Neural progenitor cell (in vitro differentiated cells): ENCODE data around the gene PTPRU. TPM values are rescaled to one million over a fixed set of nuclear protein-coding genes. Genes with fewer than 3 reads are reported as not detected.
A peak's percentile ranks its signal among the peaks of the same experiment; 100 is the strongest.

Experiments
- DNase-seq: peaks from one replicate; pipeline ENCODE4 v3.0.0-alpha.2; 2016; ENCODE audit warnings: low spot score
- H2AFZ ChIP-seq: fragments of 200-600 bp; sonication (generic); replicated peaks from 2 replicates; pipeline ENCODE4 v1.6.1; 2016; ENCODE audit warnings: antibody characterized with exemption
- H3F3A ChIP-seq: fragments of 200-600 bp; sonication (generic); 2 replicates; pipeline ENCODE4 v1.6.1; 2016; ENCODE audit warnings: antibody characterized with exemption, low read depth
- H3K27ac ChIP-seq: fragments of 200-600 bp; sonication (generic); 2 replicates; pipeline ENCODE4 v1.5.1; 2016; ENCODE audit warnings: mild to moderate bottlenecking
- H3K27me3 ChIP-seq: fragments of 200-600 bp; sonication (generic); 2 replicates; pipeline ENCODE4 v1.6.1; 2016; ENCODE audit warnings: mild to moderate bottlenecking, moderate library complexity
- H3K36me3 ChIP-seq: fragments of 200-600 bp; sonication (generic); 2 replicates; pipeline ENCODE4 v1.5.1; 2016
- H3K4me1 ChIP-seq: fragments of 200-600 bp; sonication (generic); 2 replicates; pipeline ENCODE4 v1.6.1; 2016; ENCODE audit warnings: mixed run types
- H3K4me2 ChIP-seq: fragments of 200-600 bp; sonication (generic); 2 replicates; pipeline ENCODE4 v1.6.1; 2016
- H3K4me3 ChIP-seq: fragments of 200-600 bp; sonication (generic); 2 replicates; pipeline ENCODE4 v1.5.1; 2016
- H3K79me2 ChIP-seq: fragments of 200-600 bp; sonication (generic); 2 replicates; pipeline ENCODE4 v1.6.1; 2016; ENCODE audit warnings: low read depth
- H3K9ac ChIP-seq: fragments of 200-600 bp; sonication (generic); 2 replicates; pipeline ENCODE4 v1.6.1; 2016
- H3K9me3 ChIP-seq: fragments of 200-600 bp; sonication (generic); 2 replicates; pipeline ENCODE4 v1.5.1; 2016; ENCODE audit warnings: low read depth
- H4K20me1 ChIP-seq: fragments of 200-600 bp; sonication (generic); 2 replicates; pipeline ENCODE4 v1.6.1; 2016; ENCODE audit warnings: low read depth
- H3K27ac Mint-ChIP-seq: 3 replicates; pipeline ENCODE4 v1.8.0; 2021; ENCODE audit warnings: mixed read lengths
- H3K27me3 Mint-ChIP-seq: 2 replicates; pipeline ENCODE4 v1.8.0; 2022; ENCODE audit warnings: low read depth, mild to moderate bottlenecking, inconsistent platforms, moderate library complexity, mixed read lengths; ENCODE audit not compliant: insufficient read depth
- H3K36me3 Mint-ChIP-seq: 3 replicates; pipeline ENCODE4 v1.8.0; 2021; ENCODE audit warnings: mixed read lengths
- H3K4me1 Mint-ChIP-seq: 3 replicates; pipeline ENCODE4 v1.8.0; 2021; ENCODE audit warnings: mixed read lengths
- H3K4me3 Mint-ChIP-seq: 3 replicates; pipeline ENCODE4 v1.8.0; 2021; ENCODE audit warnings: mild to moderate bottlenecking, moderate library complexity, mixed read lengths
- H3K9me3 Mint-ChIP-seq: 3 replicates; pipeline ENCODE4 v1.8.0; 2020; ENCODE audit warnings: mixed read lengths
- EZH2 ChIP-seq: fragments of 200-600 bp; sonication (generic); IDR thresholded peaks from 2 replicates; pipeline ENCODE4 v1.6.1; 2017; ENCODE audit warnings: antibody characterized with exemption, mild to moderate bottlenecking, moderate library complexity
- EZH2phosphoT487 ChIP-seq: fragments of 200-600 bp; sonication (generic); IDR thresholded peaks from 2 replicates; pipeline ENCODE4 v1.6.1; 2017; ENCODE audit warnings: antibody characterized with exemption
- total RNA-seq: library from RNA; depleted of rRNA; stranded (reverse); fragments of >200 nt; gene quantifications from 2 replicates; pipeline ENCODE4 v1.2.3, GENCODE V29; 2015; ENCODE audit warnings: low replicate concordance
- TF ChIP-seq, protein P1 (sequence below): fragments of 200-600 bp; sonication (generic); IDR thresholded peaks from 2 replicates; pipeline ENCODE4 v1.5.1; 2017; ENCODE audit warnings: antibody characterized with exemption, mild to moderate bottlenecking

The PTPRU gene
- total RNA-seq, 1 donor from 2014 or later, result 29.5 TPM

DNA sequence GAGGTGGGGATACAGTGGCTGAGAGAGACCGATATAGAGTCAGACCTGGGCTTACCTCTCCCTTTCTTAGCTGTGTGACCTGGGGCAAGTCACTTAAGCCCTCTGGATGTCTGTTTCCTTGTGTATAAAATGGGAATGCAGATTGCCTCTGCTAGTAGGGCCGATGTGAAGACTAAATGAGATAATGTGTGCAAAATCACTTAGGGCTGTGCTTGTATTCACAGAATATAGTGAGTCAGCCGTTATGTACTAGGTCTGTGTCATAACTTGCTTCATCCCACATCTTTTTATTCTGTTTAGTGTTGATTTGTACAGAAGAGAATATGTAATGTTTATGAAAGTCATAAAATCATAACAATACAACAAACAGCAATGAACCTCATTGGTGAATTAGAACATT lies 56.0 kb downstream of the PTPRU start:
- Mint-ChIP-seq H3K4me3 (no peak overlapping the region), H3K4me1 (peaks cover 4% of the 10 kb centered on the region), H3K9me3 (no peaks in the 10 kb centered on the region), H3K27me3 (peaks cover 6% of the 10 kb centered on the region), H3K36me3 (peaks cover 12% of the 10 kb centered on the region), H3K27ac (peak overlapping the region; percentile 5)
- Histone ChIP-seq H4K20me1 (no peaks in the 10 kb centered on the region), H3K9me3 (no peaks in the 10 kb centered on the region), H3K4me1 (no peaks in the 10 kb centered on the region), H3K27ac (no peak overlapping the region), H3F3A (no peaks in the 10 kb centered on the region), H3K4me2 (no peak overlapping the region), H3K27me3 (no peaks in the 10 kb centered on the region), H3K4me3 (no peak overlapping the region), H3K36me3 (peaks cover 4% of the 10 kb centered on the region), H2AFZ (no peak overlapping the region), H3K79me2 (no peaks in the 10 kb centered on the region), H3K9ac (no peak overlapping the region)
- TF ChIP-seq EZH2 (no peak), EZH2phosphoT487 (no peak)
- TF ChIP-seq, protein P1, sequence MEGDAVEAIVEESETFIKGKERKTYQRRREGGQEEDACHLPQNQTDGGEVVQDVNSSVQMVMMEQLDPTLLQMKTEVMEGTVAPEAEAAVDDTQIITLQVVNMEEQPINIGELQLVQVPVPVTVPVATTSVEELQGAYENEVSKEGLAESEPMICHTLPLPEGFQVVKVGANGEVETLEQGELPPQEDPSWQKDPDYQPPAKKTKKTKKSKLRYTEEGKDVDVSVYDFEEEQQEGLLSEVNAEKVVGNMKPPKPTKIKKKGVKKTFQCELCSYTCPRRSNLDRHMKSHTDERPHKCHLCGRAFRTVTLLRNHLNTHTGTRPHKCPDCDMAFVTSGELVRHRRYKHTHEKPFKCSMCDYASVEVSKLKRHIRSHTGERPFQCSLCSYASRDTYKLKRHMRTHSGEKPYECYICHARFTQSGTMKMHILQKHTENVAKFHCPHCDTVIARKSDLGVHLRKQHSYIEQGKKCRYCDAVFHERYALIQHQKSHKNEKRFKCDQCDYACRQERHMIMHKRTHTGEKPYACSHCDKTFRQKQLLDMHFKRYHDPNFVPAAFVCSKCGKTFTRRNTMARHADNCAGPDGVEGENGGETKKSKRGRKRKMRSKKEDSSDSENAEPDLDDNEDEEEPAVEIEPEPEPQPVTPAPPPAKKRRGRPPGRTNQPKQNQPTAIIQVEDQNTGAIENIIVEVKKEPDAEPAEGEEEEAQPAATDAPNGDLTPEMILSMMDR, result no peak
- DNase-seq, result no peak

DNA sequence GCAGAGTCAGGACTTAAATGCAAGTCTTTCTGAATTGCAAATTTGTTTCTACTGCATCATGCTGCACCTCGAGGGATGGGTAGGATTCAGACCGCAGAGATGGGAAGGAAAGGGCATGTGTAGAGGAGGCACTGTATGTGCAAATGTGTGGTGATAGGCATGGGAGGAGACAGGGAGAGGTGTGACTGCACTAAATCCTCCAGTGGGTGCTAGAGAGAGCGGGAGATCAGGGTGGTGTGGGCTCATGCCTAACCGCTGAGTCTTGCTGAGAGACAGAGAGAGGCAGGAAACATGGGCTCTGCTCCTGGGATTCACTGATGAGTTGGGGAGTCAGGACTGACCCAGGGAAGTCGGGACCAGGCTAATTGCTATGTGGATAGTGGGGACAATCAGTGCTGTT lies 61.1 kb downstream of the PTPRU start:
- H3K27me3 Mint-ChIP-seq, result peaks cover 6% of the 10 kb centered on the region
- TF ChIP-seq EZH2 (no peak), EZH2phosphoT487 (no peak)
- TF ChIP-seq, protein P1, result no peak
- Histone ChIP-seq H3F3A (no peaks in the 10 kb centered on the region), H3K27ac (no peak overlapping the region), H3K4me3 (no peak overlapping the region), H3K79me2 (no peaks in the 10 kb centered on the region), H4K20me1 (no peaks in the 10 kb centered on the region), H3K4me1 (no peaks in the 10 kb centered on the region), H2AFZ (no peak overlapping the region), H3K27me3 (no peaks in the 10 kb centered on the region), H3K9ac (no peak overlapping the region), H3K9me3 (no peaks in the 10 kb centered on the region), H3K36me3 (peaks cover 4% of the 10 kb centered on the region), H3K4me2 (no peak overlapping the region)
- no peak overlapping the region for H3K4me3 Mint-ChIP-seq
- peaks cover 19% of the 10 kb centered on the region for H3K36me3 Mint-ChIP-seq
- H3K4me1 Mint-ChIP-seq, result no peaks in the 10 kb centered on the region
- no peaks in the 10 kb centered on the region for H3K9me3 Mint-ChIP-seq
- DNase-seq, result no peak
- no peak overlapping the region for H3K27ac Mint-ChIP-seq

DNA sequence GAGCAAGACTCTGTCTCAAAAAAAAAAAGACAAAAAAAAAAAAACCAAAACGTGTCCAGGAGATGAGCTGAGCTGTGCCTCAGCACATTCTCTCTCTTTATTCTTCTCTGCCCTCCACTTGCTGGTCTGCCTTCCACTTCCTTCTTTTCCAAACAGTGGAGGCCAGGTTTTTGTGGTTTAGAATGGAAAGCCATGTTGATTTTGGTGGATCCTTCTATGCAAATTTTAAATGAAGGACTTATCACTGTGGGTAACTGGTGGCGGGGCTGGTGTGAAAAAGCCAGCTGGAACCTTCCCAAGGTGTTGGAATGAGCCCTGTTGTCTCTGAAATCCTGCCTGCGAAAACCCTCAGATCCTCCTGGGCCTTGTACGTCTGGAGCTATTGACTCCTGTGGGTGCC lies 61.9 kb downstream of the PTPRU start:
- Histone ChIP-seq H3K27ac (no peak overlapping the region), H3K36me3 (peaks cover 4% of the 10 kb centered on the region), H3K4me3 (no peak overlapping the region), H3F3A (no peaks in the 10 kb centered on the region), H3K79me2 (no peaks in the 10 kb centered on the region), H2AFZ (no peak overlapping the region), H3K4me1 (no peaks in the 10 kb centered on the region), H3K9me3 (no peaks in the 10 kb centered on the region), H3K27me3 (no peaks in the 10 kb centered on the region), H3K4me2 (no peak overlapping the region), H3K9ac (no peak overlapping the region), H4K20me1 (no peaks in the 10 kb centered on the region)
- H3K9me3 Mint-ChIP-seq, result no peaks in the 10 kb centered on the region
- H3K4me3 Mint-ChIP-seq, result no peak overlapping the region
- no peak overlapping the region for H3K27ac Mint-ChIP-seq
- H3K27me3 Mint-ChIP-seq, result peaks cover 6% of the 10 kb centered on the region
- no peak for TF ChIP-seq EZH2
- TF ChIP-seq, protein P1, result no peak
- TF ChIP-seq EZH2phosphoT487, result no peak
- peaks cover 17% of the 10 kb centered on the region for H3K36me3 Mint-ChIP-seq
- H3K4me1 Mint-ChIP-seq, result peaks cover 4% of the 10 kb centered on the region
- no peak for DNase-seq
